ENCODE measurements around the gene HOMER1. TPM values are rescaled to one million over a fixed set of nuclear protein-coding genes. Genes with fewer than 3 reads are reported as not detected.

The HOMER1 gene
- polyA plus RNA-seq, 1 donor from 2014 or later = 30.6 TPM

DNA sequence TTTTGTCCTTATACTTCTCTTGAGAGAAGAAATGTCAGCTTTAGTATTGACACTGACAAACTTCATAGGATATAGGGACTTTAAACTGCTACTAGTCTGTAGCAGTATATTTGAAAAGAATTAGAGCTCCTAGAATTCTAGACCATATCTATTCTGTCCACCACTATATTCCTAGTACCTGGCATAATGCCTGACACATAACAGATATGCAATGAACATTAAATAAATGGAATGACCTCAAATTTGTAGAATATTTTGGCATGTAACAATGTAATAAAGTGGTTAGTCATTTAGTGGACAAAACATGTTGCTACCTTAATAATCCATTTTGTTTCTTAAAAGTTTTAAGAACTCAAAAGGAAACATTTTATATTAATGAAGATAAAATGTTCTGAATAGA is 57.5 kb downstream of the HOMER1 start:
- H4K20me1 ChIP-seq (ENCODE audit: insufficient read depth) = no peaks in the 10 kb centered on the region
- H3K4me3 ChIP-seq (ENCODE audit: low read length) = no peak overlapping the region
- H2AFZ ChIP-seq (ENCODE audit: low read depth, low read length) = no peak overlapping the region
- no peak overlapping the region for H3K9ac ChIP-seq (ENCODE audit: low read length)
- H3F3A ChIP-seq (ENCODE audit: insufficient read depth, low read length, poor library complexity, severe bottlenecking) = no peaks in the 10 kb centered on the region
- no peaks in the 10 kb centered on the region for H3K27me3 ChIP-seq (ENCODE audit: insufficient read depth, low read depth, low read length)
- no peaks in the 10 kb centered on the region for H3K9me2 ChIP-seq (ENCODE audit: insufficient read depth, low read length)
- H3K4me2 ChIP-seq (ENCODE audit: low read length) = no peak overlapping the region
- H3K9me3 ChIP-seq (ENCODE audit: low read length) = no peaks in the 10 kb centered on the region
- H3K79me2 ChIP-seq (replicated peaks; ENCODE audit: insufficient read depth, low read length) = no peaks in the 10 kb centered on the region
- TF ChIP-seq POLR2AphosphoS5 (IDR thresholded peaks at IDR 0.05) = no peak
- TF ChIP-seq, protein P1, sequence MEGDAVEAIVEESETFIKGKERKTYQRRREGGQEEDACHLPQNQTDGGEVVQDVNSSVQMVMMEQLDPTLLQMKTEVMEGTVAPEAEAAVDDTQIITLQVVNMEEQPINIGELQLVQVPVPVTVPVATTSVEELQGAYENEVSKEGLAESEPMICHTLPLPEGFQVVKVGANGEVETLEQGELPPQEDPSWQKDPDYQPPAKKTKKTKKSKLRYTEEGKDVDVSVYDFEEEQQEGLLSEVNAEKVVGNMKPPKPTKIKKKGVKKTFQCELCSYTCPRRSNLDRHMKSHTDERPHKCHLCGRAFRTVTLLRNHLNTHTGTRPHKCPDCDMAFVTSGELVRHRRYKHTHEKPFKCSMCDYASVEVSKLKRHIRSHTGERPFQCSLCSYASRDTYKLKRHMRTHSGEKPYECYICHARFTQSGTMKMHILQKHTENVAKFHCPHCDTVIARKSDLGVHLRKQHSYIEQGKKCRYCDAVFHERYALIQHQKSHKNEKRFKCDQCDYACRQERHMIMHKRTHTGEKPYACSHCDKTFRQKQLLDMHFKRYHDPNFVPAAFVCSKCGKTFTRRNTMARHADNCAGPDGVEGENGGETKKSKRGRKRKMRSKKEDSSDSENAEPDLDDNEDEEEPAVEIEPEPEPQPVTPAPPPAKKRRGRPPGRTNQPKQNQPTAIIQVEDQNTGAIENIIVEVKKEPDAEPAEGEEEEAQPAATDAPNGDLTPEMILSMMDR (IDR thresholded peaks at IDR 0.05; ENCODE audit: poor library complexity, severe bottlenecking) = no peak
- TF ChIP-seq SMC3 (conservative IDR thresholded peaks at IDR 0.05; ENCODE audit: poor library complexity) = no peak
- no peak for TF ChIP-seq EZH2 (IDR thresholded peaks at IDR 0.05; ENCODE audit: borderline replicate concordance, insufficient read depth, low read length, poor library complexity, severe bottlenecking)
- TF ChIP-seq MXI1 (conservative IDR thresholded peaks at IDR 0.05; ENCODE audit: poor library complexity, severe bottlenecking) = no peak
- TF ChIP-seq, protein P2, sequence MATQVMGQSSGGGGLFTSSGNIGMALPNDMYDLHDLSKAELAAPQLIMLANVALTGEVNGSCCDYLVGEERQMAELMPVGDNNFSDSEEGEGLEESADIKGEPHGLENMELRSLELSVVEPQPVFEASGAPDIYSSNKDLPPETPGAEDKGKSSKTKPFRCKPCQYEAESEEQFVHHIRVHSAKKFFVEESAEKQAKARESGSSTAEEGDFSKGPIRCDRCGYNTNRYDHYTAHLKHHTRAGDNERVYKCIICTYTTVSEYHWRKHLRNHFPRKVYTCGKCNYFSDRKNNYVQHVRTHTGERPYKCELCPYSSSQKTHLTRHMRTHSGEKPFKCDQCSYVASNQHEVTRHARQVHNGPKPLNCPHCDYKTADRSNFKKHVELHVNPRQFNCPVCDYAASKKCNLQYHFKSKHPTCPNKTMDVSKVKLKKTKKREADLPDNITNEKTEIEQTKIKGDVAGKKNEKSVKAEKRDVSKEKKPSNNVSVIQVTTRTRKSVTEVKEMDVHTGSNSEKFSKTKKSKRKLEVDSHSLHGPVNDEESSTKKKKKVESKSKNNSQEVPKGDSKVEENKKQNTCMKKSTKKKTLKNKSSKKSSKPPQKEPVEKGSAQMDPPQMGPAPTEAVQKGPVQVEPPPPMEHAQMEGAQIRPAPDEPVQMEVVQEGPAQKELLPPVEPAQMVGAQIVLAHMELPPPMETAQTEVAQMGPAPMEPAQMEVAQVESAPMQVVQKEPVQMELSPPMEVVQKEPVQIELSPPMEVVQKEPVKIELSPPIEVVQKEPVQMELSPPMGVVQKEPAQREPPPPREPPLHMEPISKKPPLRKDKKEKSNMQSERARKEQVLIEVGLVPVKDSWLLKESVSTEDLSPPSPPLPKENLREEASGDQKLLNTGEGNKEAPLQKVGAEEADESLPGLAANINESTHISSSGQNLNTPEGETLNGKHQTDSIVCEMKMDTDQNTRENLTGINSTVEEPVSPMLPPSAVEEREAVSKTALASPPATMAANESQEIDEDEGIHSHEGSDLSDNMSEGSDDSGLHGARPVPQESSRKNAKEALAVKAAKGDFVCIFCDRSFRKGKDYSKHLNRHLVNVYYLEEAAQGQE (IDR thresholded peaks at IDR 0.05; ENCODE audit: borderline replicate concordance) = no peak
- TF ChIP-seq TAF1 (IDR thresholded peaks at IDR 0.05; ENCODE audit: low read depth) = no peak
- TF ChIP-seq EP300 (conservative IDR thresholded peaks at IDR 0.05; ENCODE audit: poor library complexity, severe bottlenecking) = no peak
- no peak for TF ChIP-seq RAD21 (conservative IDR thresholded peaks at IDR 0.05)
- H3K27ac ChIP-seq (ENCODE audit: low read length) = no peak overlapping the region
- no peaks in the 10 kb centered on the region for H3K36me3 ChIP-seq (ENCODE audit: insufficient read depth, low read length)

DNA sequence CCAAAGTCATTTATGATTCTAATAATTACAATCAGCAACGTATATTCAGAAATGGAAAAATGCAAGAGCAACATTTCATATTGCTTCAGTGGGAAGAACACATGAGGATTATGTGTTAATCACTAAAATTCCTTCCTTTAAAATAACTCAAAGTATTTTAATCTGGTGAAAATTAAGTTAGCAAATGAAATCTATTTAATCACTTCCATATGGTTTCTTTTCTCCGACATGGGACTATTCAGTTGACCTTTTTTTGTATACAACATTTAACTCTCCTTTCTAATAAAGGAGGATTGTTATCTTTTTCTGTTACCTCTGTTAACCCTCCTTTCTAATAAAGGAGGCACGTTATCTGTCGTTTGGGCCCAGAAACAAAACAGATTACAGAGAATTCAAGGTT is 59.9 kb downstream of the HOMER1 start:
- H3K9me3 ChIP-seq (ENCODE audit: low read length) = no peaks in the 10 kb centered on the region
- no peaks in the 10 kb centered on the region for H3K79me2 ChIP-seq (replicated peaks; ENCODE audit: insufficient read depth, low read length)
- H3F3A ChIP-seq (ENCODE audit: insufficient read depth, low read length, poor library complexity, severe bottlenecking) = no peaks in the 10 kb centered on the region
- H3K4me3 ChIP-seq (ENCODE audit: low read length) = no peak overlapping the region
- no peaks in the 10 kb centered on the region for H3K36me3 ChIP-seq (ENCODE audit: insufficient read depth, low read length)
- H4K20me1 ChIP-seq (ENCODE audit: insufficient read depth) = no peaks in the 10 kb centered on the region
- no peak overlapping the region for H3K4me2 ChIP-seq (ENCODE audit: low read length)
- H3K27me3 ChIP-seq (ENCODE audit: insufficient read depth, low read depth, low read length) = no peaks in the 10 kb centered on the region
- no peaks in the 10 kb centered on the region for H3K9me2 ChIP-seq (ENCODE audit: insufficient read depth, low read length)
- no peak overlapping the region for H2AFZ ChIP-seq (ENCODE audit: low read depth, low read length)
- no peak overlapping the region for H3K9ac ChIP-seq (ENCODE audit: low read length)
- TF ChIP-seq POLR2AphosphoS5 (IDR thresholded peaks at IDR 0.05) (no peak), RAD21 (conservative IDR thresholded peaks at IDR 0.05) (no peak), MXI1 (conservative IDR thresholded peaks at IDR 0.05; ENCODE audit: poor library complexity, severe bottlenecking) (no peak), EZH2 (IDR thresholded peaks at IDR 0.05; ENCODE audit: borderline replicate concordance, insufficient read depth, low read length, poor library complexity, severe bottlenecking) (no peak), EP300 (conservative IDR thresholded peaks at IDR 0.05; ENCODE audit: poor library complexity, severe bottlenecking) (no peak), TAF1 (IDR thresholded peaks at IDR 0.05; ENCODE audit: low read depth) (no peak), SMC3 (conservative IDR thresholded peaks at IDR 0.05; ENCODE audit: poor library complexity) (no peak)
- TF ChIP-seq, protein P2 (IDR thresholded peaks at IDR 0.05; ENCODE audit: borderline replicate concordance) = no peak
- TF ChIP-seq, protein P1 (IDR thresholded peaks at IDR 0.05; ENCODE audit: poor library complexity, severe bottlenecking) = no peak
- H3K27ac ChIP-seq (ENCODE audit: low read length) = no peak overlapping the region

All from neural cell (in vitro differentiated cells).